Endothelial cell of umbilical vein (primary cell): ENCODE results near the gene TLE3. TPM values are rescaled to one million over a fixed set of nuclear protein-coding genes. Genes with fewer than 3 reads are reported as not detected.

ENCODE experiments used
- BruUV-seq: library from RNA; stranded (reverse); fragments of 400-500 nt; replicated peaks from 2 replicates; lab custom pipeline; 2021; lab: Mats Ljungman, UMichigan
- CTCF ChIA-PET: fragments of 300-600, 350-600 bp; sonication (Branson Sonifier 250); formaldehyde crosslinking; loops from one replicate; lab custom pipeline; 2021; ENCODE audit warnings: antibody characterized with exemption, inconsistent platforms; lab: Charles Lee
- POLR2A ChIA-PET: fragments of 300-600, 350-600 bp; sonication (Branson Sonifier 250); formaldehyde crosslinking; loops from one replicate; lab custom pipeline; 2021; ENCODE audit warnings: antibody characterized with exemption, inconsistent platforms; lab: Charles Lee
- DNase-seq: peaks from one replicate; pipeline ENCODE4 v3.0.0-alpha.2; 2011; ENCODE audit warnings: low read depth, low spot score
- FAIRE-seq: peaks from 2 replicates; lab custom pipeline; 2011; peaks lifted over from hg19 to GRCh38; lab: Jason Lieb, UNC
- H2AFZ ChIP-seq: 2 replicates; pipeline ENCODE4 v1.6.0; 2012; ENCODE audit warnings: low read depth, low read length, control low read depth, inconsistent platforms
- H3K27ac ChIP-seq: 2 replicates; pipeline ENCODE4 v1.5.1; 2011; ENCODE audit warnings: low read depth, mild to moderate bottlenecking, control low read depth, low read length, moderate library complexity; ENCODE audit not compliant: insufficient read depth
- H3K27me3 ChIP-seq, 2 experiments: 2 replicates each; pipeline versions ENCODE4 v1.6.0 to v1.6.1; 2011; ENCODE audit warnings: low read length in 2 of 2, mixed read lengths in 1 of 2; ENCODE audit not compliant: control insufficient read depth in 2 of 2, insufficient read depth in 2 of 2
- H3K36me3 ChIP-seq, 2 experiments: 2 replicates in 1 of 2; 3 replicates in 1 of 2; pipeline ENCODE4 v1.5.1; 2011; ENCODE audit warnings: low read length in 2 of 2, mild to moderate bottlenecking in 1 of 2, moderate library complexity in 1 of 2; ENCODE audit not compliant: control insufficient read depth in 2 of 2, insufficient read depth in 2 of 2; ENCODE audit errors: extremely low read depth in 1 of 2
- H3K4me1 ChIP-seq: 3 replicates; pipeline ENCODE4 v1.5.1; 2011; ENCODE audit warnings: mild to moderate bottlenecking, low read length; ENCODE audit not compliant: control insufficient read depth, insufficient read depth; ENCODE audit errors: extremely low read depth
- H3K4me2 ChIP-seq: 2 replicates; pipeline ENCODE4 v1.6.1; 2011; ENCODE audit warnings: low read length, control low read depth, mixed read lengths; ENCODE audit not compliant: insufficient read depth
- H3K4me3 ChIP-seq, 3 experiments: fragments of 200-600 bp in 1 of 3; sonication (generic), shearing (Covaris generic) in 1 of 3; replicated peaks in 1 of 3; 2 replicates each; pipeline ENCODE4 v1.5.1; 2011 to 2016; ENCODE audit warnings: control low read depth in 3 of 3, low read length in 3 of 3, mild to moderate bottlenecking in 2 of 3, inconsistent platforms in 1 of 3, low read depth in 1 of 3, moderate library complexity in 1 of 3; ENCODE audit not compliant: insufficient read depth in 1 of 3
- H3K79me2 ChIP-seq: 2 replicates; pipeline ENCODE4 v1.6.0; 2012; ENCODE audit warnings: low read length, inconsistent platforms; ENCODE audit not compliant: control insufficient read depth, insufficient read depth
- H3K9ac ChIP-seq: replicated peaks from 2 replicates; pipeline ENCODE3; 2011; ENCODE audit warnings: low read length, control low read depth; ENCODE audit not compliant: insufficient read depth; ENCODE audit errors: extremely low read depth
- H3K9me1 ChIP-seq: replicated peaks from 3 replicates; pipeline ENCODE4 v1.6.0; 2011; ENCODE audit warnings: mild to moderate bottlenecking, low read length; ENCODE audit not compliant: control insufficient read depth, insufficient read depth; ENCODE audit errors: extremely low read depth
- H3K9me3 ChIP-seq: replicated peaks from 2 replicates; pipeline ENCODE4 v1.5.1; 2012; ENCODE audit warnings: low read length, inconsistent platforms; ENCODE audit not compliant: control insufficient read depth, insufficient read depth
- H4K20me1 ChIP-seq: replicated peaks from 2 replicates; pipeline ENCODE3; 2011; ENCODE audit warnings: mild to moderate bottlenecking, low read length; ENCODE audit not compliant: control insufficient read depth, insufficient read depth; ENCODE audit errors: extremely low read depth
- EZH2 ChIP-seq: IDR thresholded peaks from 2 replicates; pipeline ENCODE4 v1.6.1; 2012; ENCODE audit warnings: borderline replicate concordance, low read depth, mild to moderate bottlenecking, moderate library complexity, low read length, inconsistent platforms; ENCODE audit not compliant: severe bottlenecking
- FOS ChIP-seq: IDR thresholded peaks from 2 replicates; pipeline ENCODE4 v1.6.1; 2011; ENCODE audit warnings: mild to moderate bottlenecking, low read length, moderate library complexity, borderline replicate concordance; ENCODE audit not compliant: insufficient read depth
- GATA2 ChIP-seq: IDR thresholded peaks from 2 replicates; pipeline ENCODE4 v1.7.0; 2011; ENCODE audit warnings: low read depth, mild to moderate bottlenecking, moderate library complexity, mixed read lengths, low read length; ENCODE audit not compliant: insufficient read length, insufficient read depth
- JUN ChIP-seq: IDR thresholded peaks from 2 replicates; pipeline ENCODE4 v1.6.1; 2011; ENCODE audit warnings: borderline replicate concordance, low read depth; ENCODE audit not compliant: insufficient read length, insufficient read depth
- MYC ChIP-seq: IDR thresholded peaks from one replicate; pipeline ENCODE4 v1.6.1; 2011; ENCODE audit warnings: mild to moderate bottlenecking, low read depth, low read length
- POLR2A ChIP-seq: IDR thresholded peaks from 2 replicates; pipeline ENCODE4 v1.6.1; 2012; ENCODE audit warnings: low read depth, mild to moderate bottlenecking, control low read depth, low read length
- POLR2AphosphoS5 ChIP-seq: IDR thresholded peaks from 2 replicates; pipeline ENCODE4 v1.6.1; 2012; ENCODE audit warnings: low read depth, mild to moderate bottlenecking, control low read depth, low read length, moderate library complexity; ENCODE audit not compliant: insufficient read depth
- dilution Hi-C: fragments of 300-500 bp; cut with MboI; formaldehyde crosslinking; loops from one replicate; pipeline ENCODE4 v1.15.0; 2019; ENCODE audit warnings: low sequenced_read_pairs; ENCODE audit not compliant: extremely low pct_ligation_motif_present
- intact Hi-C: fragments of 100-400 bp; cut with micrococcal nuclease; formaldehyde crosslinking; loops from one replicate; pipeline ENCODE4 v1.10.0; 2022
- polyA plus RNA-seq, 4 experiments: library from polyadenylated mRNA; depleted of rRNA in 3 of 4; stranded (reverse) in 3 of 4; unstranded in 1 of 4; fragments of >200 nt; gene quantifications; 2 replicates each; pipeline versions ENCODE4 v1.2.1 to v1.2.3, GENCODE V29; 2011 to 2012; ENCODE audit warnings: missing spikeins in 1 of 4
- total RNA-seq: library from RNA; stranded (reverse); gene quantifications from 2 replicates; pipeline ENCODE4 v1.2.3, GENCODE V29; 2021
- TF ChIP-seq, protein P1 (sequence below): IDR thresholded peaks from 2 replicates; pipeline ENCODE4 v1.6.1; 2011; ENCODE audit not compliant: insufficient read depth, insufficient read length
- TF ChIP-seq, protein P2 (sequence below), 2 donors: IDR thresholded peaks; 1 replicate in 1 of 2; 2 replicates in 1 of 2; pipeline ENCODE4 v1.5.1; 2011; ENCODE audit warnings: low read length in 2 of 2, mild to moderate bottlenecking in 2 of 2, moderate library complexity in 2 of 2, control low read depth in 1 of 2, inconsistent platforms in 1 of 2, low read depth in 1 of 2; ENCODE audit not compliant: insufficient read depth in 1 of 2; ENCODE audit errors: extremely low read depth in 1 of 2

TLE3 gene
- total and polyA plus RNA-seq, 2 donors (not counting 3 experiments of a cell fraction or from before 2014, with no cell fraction given), result 40.5 to 56.9 TPM

DNA sequence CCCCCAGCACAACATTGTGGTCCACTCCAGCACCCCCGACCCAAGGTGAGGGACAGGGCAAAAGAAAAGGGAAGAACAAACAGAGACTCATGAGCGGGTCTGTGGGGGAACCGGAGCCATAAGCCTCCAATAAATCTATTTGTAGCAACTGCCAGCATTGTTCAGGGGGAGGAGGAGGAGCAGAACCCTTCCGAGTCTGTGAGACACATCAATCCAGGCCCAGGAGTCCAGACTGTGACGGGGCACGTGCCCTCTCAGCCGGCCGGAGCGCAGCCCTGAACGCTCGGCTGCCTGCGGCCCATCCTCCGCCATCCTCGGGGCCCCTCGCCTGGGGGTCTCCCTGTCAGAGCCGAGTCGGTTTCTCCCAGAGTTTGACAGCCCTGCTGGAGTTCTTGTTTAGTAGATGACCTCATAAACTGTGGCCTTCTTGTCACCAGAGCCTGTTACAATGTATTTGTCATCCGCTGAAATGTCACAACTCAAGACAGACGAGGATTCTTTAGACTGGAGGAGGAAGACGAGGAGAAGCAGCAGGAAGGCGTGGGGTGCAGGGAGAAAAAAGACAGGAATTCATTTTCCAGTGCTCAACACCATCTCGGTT is 47.9 kb downstream of the TLE3 start:
- no TSS peak for BruUV-seq
- intact Hi-C loops (no loop called here), dilution Hi-C loops (no loop called here)
- Histone ChIP-seq H3K4me2 (no peak overlapping the region), H3K9ac (no peak overlapping the region), H3K4me1 (no peaks in the 10 kb centered on the region), H3K79me2 (no peaks in the 10 kb centered on the region), H2AFZ (no peak overlapping the region), H3K27ac (no peak overlapping the region), H3K9me1 (no peaks in the 10 kb centered on the region), H3K27me3 (no peaks in the 10 kb centered on the region), H4K20me1 (no peaks in the 10 kb centered on the region), H3K36me3 (peaks cover 26 to 54% of the 10 kb centered on the region in 2 experiments), H3K4me3 (no peak overlapping the region), H3K9me3 (no peaks in the 10 kb centered on the region)
- DNase-seq (no peak), FAIRE-seq (no peak)
- POLR2A ChIA-PET, result no interaction called here
- CTCF ChIA-PET, result no interaction called here
- TF ChIP-seq MYC, result no peak
- TF ChIP-seq, protein P1, sequence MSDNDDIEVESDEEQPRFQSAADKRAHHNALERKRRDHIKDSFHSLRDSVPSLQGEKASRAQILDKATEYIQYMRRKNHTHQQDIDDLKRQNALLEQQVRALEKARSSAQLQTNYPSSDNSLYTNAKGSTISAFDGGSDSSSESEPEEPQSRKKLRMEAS, result no peak
- TF ChIP-seq POLR2A, result no peak
- no peak for TF ChIP-seq FOS
- TF ChIP-seq, protein P2, sequence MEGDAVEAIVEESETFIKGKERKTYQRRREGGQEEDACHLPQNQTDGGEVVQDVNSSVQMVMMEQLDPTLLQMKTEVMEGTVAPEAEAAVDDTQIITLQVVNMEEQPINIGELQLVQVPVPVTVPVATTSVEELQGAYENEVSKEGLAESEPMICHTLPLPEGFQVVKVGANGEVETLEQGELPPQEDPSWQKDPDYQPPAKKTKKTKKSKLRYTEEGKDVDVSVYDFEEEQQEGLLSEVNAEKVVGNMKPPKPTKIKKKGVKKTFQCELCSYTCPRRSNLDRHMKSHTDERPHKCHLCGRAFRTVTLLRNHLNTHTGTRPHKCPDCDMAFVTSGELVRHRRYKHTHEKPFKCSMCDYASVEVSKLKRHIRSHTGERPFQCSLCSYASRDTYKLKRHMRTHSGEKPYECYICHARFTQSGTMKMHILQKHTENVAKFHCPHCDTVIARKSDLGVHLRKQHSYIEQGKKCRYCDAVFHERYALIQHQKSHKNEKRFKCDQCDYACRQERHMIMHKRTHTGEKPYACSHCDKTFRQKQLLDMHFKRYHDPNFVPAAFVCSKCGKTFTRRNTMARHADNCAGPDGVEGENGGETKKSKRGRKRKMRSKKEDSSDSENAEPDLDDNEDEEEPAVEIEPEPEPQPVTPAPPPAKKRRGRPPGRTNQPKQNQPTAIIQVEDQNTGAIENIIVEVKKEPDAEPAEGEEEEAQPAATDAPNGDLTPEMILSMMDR (IDR thresholded peaks at IDR 0.05; ENCODE audit: extremely low read depth in 1 of 2, insufficient read depth in 1 of 2, low read depth in 1 of 2, low read length in 2 of 2), result no peak
- no peak for TF ChIP-seq JUN
- TF ChIP-seq EZH2, result no peak
- no peak for TF ChIP-seq POLR2AphosphoS5
- no peak for TF ChIP-seq GATA2
